Measurements from ENCODE around the gene ACACB. TPM values are rescaled to one million over a fixed set of nuclear protein-coding genes. Genes with fewer than 3 reads are reported as not detected.

ACACB gene
- polyA plus RNA-seq, 1 donor from 2014 or later = 0.22 TPM

DNA sequence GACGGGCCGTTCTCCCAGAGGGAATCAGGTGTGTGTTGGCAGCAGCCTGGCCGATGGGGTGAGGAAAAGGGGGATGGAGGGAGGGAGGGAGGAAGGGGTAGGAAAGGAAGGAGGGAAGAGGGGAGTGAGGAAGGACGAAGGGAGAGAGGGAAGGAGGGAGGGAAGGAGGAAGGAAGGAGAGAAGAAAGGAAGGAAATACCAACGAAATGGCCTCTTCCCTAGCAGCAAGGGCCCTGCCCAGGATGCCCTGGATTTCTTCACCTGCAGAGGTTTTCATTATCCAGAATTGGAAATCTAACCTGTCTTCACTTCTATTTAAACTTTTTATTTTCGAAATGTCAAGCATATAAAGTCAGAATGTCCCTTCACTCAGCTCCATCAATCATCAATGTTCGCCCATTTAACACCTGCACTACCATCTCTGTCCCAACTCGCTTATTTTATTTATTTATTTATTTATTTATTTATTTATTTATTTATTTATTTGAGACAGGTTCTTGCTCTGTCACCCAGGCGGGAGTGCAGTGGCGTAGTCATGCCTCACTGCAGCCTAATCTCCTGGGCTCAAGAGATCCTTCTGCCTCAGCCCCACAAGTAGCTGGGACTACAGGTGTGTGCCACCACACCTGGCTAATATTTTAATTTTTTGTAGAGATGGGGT lies 70.7 kb downstream of the ACACB start:
- Histone ChIP-seq H3K9ac (ENCODE audit: low read length) (no peak overlapping the region), H3K36me3 (ENCODE audit: insufficient read depth, low read length) (no peaks in the 10 kb centered on the region), H2AFZ (ENCODE audit: low read depth, low read length) (no peak overlapping the region), H3K4me2 (ENCODE audit: low read length) (no peak overlapping the region), H3K27ac (ENCODE audit: low read length) (no peak overlapping the region), H3K27me3 (ENCODE audit: insufficient read depth, low read depth, low read length) (no peaks in the 10 kb centered on the region), H3K4me3 (ENCODE audit: low read length) (no peak overlapping the region), H3F3A (ENCODE audit: insufficient read depth, low read length, poor library complexity, severe bottlenecking) (no peaks in the 10 kb centered on the region), H3K79me2 (replicated peaks; ENCODE audit: insufficient read depth, low read length) (no peaks in the 10 kb centered on the region), H4K20me1 (ENCODE audit: insufficient read depth) (no peaks in the 10 kb centered on the region), H3K9me3 (ENCODE audit: low read length) (no peaks in the 10 kb centered on the region), H3K9me2 (ENCODE audit: insufficient read depth, low read length) (no peaks in the 10 kb centered on the region)
- TF ChIP-seq SMC3 (conservative IDR thresholded peaks at IDR 0.05; ENCODE audit: poor library complexity) = no peak
- TF ChIP-seq RAD21 (conservative IDR thresholded peaks at IDR 0.05) = no peak
- TF ChIP-seq, protein P1, sequence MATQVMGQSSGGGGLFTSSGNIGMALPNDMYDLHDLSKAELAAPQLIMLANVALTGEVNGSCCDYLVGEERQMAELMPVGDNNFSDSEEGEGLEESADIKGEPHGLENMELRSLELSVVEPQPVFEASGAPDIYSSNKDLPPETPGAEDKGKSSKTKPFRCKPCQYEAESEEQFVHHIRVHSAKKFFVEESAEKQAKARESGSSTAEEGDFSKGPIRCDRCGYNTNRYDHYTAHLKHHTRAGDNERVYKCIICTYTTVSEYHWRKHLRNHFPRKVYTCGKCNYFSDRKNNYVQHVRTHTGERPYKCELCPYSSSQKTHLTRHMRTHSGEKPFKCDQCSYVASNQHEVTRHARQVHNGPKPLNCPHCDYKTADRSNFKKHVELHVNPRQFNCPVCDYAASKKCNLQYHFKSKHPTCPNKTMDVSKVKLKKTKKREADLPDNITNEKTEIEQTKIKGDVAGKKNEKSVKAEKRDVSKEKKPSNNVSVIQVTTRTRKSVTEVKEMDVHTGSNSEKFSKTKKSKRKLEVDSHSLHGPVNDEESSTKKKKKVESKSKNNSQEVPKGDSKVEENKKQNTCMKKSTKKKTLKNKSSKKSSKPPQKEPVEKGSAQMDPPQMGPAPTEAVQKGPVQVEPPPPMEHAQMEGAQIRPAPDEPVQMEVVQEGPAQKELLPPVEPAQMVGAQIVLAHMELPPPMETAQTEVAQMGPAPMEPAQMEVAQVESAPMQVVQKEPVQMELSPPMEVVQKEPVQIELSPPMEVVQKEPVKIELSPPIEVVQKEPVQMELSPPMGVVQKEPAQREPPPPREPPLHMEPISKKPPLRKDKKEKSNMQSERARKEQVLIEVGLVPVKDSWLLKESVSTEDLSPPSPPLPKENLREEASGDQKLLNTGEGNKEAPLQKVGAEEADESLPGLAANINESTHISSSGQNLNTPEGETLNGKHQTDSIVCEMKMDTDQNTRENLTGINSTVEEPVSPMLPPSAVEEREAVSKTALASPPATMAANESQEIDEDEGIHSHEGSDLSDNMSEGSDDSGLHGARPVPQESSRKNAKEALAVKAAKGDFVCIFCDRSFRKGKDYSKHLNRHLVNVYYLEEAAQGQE (IDR thresholded peaks at IDR 0.05; ENCODE audit: borderline replicate concordance) = no peak
- TF ChIP-seq EP300 (conservative IDR thresholded peaks at IDR 0.05; ENCODE audit: poor library complexity, severe bottlenecking) = no peak
- no peak for TF ChIP-seq POLR2AphosphoS5 (IDR thresholded peaks at IDR 0.05)
- no peak for TF ChIP-seq EZH2 (IDR thresholded peaks at IDR 0.05; ENCODE audit: borderline replicate concordance, insufficient read depth, low read length, poor library complexity, severe bottlenecking)
- TF ChIP-seq MXI1 (conservative IDR thresholded peaks at IDR 0.05; ENCODE audit: poor library complexity, severe bottlenecking) = no peak
- TF ChIP-seq, protein P2, sequence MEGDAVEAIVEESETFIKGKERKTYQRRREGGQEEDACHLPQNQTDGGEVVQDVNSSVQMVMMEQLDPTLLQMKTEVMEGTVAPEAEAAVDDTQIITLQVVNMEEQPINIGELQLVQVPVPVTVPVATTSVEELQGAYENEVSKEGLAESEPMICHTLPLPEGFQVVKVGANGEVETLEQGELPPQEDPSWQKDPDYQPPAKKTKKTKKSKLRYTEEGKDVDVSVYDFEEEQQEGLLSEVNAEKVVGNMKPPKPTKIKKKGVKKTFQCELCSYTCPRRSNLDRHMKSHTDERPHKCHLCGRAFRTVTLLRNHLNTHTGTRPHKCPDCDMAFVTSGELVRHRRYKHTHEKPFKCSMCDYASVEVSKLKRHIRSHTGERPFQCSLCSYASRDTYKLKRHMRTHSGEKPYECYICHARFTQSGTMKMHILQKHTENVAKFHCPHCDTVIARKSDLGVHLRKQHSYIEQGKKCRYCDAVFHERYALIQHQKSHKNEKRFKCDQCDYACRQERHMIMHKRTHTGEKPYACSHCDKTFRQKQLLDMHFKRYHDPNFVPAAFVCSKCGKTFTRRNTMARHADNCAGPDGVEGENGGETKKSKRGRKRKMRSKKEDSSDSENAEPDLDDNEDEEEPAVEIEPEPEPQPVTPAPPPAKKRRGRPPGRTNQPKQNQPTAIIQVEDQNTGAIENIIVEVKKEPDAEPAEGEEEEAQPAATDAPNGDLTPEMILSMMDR (IDR thresholded peaks at IDR 0.05; ENCODE audit: poor library complexity, severe bottlenecking) = no peak
- no peak for TF ChIP-seq TAF1 (IDR thresholded peaks at IDR 0.05; ENCODE audit: low read depth)

DNA sequence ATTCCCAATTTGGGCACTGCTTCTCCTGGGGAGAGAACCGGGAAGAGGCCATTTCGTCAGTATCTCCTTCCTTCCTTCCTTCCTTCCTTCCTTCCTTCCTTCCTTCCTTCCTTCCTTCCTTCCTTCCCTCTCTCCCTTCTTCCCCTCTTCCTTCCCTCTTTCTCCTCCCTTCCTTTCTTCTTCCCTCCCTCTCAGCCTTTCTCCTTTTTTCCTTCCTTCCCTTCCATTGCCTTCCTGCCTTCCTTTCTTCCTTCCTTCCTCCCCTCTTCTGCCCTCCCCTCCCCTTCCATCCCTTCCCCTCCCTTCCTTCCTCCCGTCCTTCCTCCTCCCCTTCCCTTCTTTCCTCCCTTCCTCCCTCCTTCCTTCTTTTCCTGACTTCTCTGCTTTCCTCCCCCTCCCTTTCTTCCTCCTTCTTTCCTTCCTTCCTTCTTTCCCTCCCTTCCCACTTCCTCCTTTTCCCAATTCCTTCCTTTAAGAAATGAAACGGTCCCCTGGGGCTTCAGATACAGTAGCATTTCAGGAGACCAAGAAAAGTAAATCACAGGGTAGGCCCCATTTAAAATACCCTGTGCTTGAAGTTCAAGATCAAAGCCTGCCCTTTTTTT lies 71.8 kb downstream of the ACACB start:
- no peak overlapping the region for H3K27ac ChIP-seq (ENCODE audit: low read length)
- H3K4me3 ChIP-seq (ENCODE audit: low read length) = no peak overlapping the region
- H3K36me3 ChIP-seq (ENCODE audit: insufficient read depth, low read length) = no peaks in the 10 kb centered on the region
- H3K9me3 ChIP-seq (ENCODE audit: low read length) = no peaks in the 10 kb centered on the region
- no peaks in the 10 kb centered on the region for H3K27me3 ChIP-seq (ENCODE audit: insufficient read depth, low read depth, low read length)
- no peak overlapping the region for H3K9ac ChIP-seq (ENCODE audit: low read length)
- no peaks in the 10 kb centered on the region for H3K79me2 ChIP-seq (replicated peaks; ENCODE audit: insufficient read depth, low read length)
- H3K9me2 ChIP-seq (ENCODE audit: insufficient read depth, low read length) = no peaks in the 10 kb centered on the region
- no peak overlapping the region for H2AFZ ChIP-seq (ENCODE audit: low read depth, low read length)
- TF ChIP-seq, protein P2 (IDR thresholded peaks at IDR 0.05; ENCODE audit: poor library complexity, severe bottlenecking) = no peak
- no peak for TF ChIP-seq SMC3 (conservative IDR thresholded peaks at IDR 0.05; ENCODE audit: poor library complexity)
- TF ChIP-seq POLR2AphosphoS5 (IDR thresholded peaks at IDR 0.05) = no peak
- TF ChIP-seq, protein P1 (IDR thresholded peaks at IDR 0.05; ENCODE audit: borderline replicate concordance) = no peak
- TF ChIP-seq MXI1 (conservative IDR thresholded peaks at IDR 0.05; ENCODE audit: poor library complexity, severe bottlenecking) = no peak
- TF ChIP-seq TAF1 (IDR thresholded peaks at IDR 0.05; ENCODE audit: low read depth) = no peak
- TF ChIP-seq EP300 (conservative IDR thresholded peaks at IDR 0.05; ENCODE audit: poor library complexity, severe bottlenecking) = no peak
- H3F3A ChIP-seq (ENCODE audit: insufficient read depth, low read length, poor library complexity, severe bottlenecking) = no peaks in the 10 kb centered on the region
- no peaks in the 10 kb centered on the region for H4K20me1 ChIP-seq (ENCODE audit: insufficient read depth)
- H3K4me2 ChIP-seq (ENCODE audit: low read length) = no peak overlapping the region

Data from neural cell (in vitro differentiated cells).